Epithelial cell of proximal tubule (primary cell): ENCODE measurements around the gene CDKN1A. TPM values are rescaled to one million over a fixed set of nuclear protein-coding genes. Genes with fewer than 3 reads are reported as not detected.

Source experiments
- DNase-seq: peaks from one replicate; pipeline ENCODE4 v3.0.0-alpha.2; 2011; ENCODE audit warnings: low read depth
- H3K4me3 ChIP-seq: 2 replicates; pipeline ENCODE4 v1.5.1; 2011; ENCODE audit warnings: low read depth, mild to moderate bottlenecking, low read length
- CTCF ChIP-seq: conservative IDR thresholded peaks from 2 replicates; pipeline ENCODE4 v1.5.1; 2012; ENCODE audit warnings: low read depth, mild to moderate bottlenecking, low read length
- total RNA-seq: library from RNA; depleted of rRNA; stranded (reverse); fragments of >200 nt; gene quantifications from 2 replicates; pipeline ENCODE4 v1.2.3, GENCODE V29; 2015

The CDKN1A gene
- total RNA-seq, 1 donor from 2014 or later = 427 TPM

GRCh38 chr6:36734486-36735060 lies 56.1 kb downstream of the CDKN1A start:
- no peak overlapping the region for H3K4me3 ChIP-seq
- DNase-seq = no peak
- no peak for TF ChIP-seq CTCF

DNA sequence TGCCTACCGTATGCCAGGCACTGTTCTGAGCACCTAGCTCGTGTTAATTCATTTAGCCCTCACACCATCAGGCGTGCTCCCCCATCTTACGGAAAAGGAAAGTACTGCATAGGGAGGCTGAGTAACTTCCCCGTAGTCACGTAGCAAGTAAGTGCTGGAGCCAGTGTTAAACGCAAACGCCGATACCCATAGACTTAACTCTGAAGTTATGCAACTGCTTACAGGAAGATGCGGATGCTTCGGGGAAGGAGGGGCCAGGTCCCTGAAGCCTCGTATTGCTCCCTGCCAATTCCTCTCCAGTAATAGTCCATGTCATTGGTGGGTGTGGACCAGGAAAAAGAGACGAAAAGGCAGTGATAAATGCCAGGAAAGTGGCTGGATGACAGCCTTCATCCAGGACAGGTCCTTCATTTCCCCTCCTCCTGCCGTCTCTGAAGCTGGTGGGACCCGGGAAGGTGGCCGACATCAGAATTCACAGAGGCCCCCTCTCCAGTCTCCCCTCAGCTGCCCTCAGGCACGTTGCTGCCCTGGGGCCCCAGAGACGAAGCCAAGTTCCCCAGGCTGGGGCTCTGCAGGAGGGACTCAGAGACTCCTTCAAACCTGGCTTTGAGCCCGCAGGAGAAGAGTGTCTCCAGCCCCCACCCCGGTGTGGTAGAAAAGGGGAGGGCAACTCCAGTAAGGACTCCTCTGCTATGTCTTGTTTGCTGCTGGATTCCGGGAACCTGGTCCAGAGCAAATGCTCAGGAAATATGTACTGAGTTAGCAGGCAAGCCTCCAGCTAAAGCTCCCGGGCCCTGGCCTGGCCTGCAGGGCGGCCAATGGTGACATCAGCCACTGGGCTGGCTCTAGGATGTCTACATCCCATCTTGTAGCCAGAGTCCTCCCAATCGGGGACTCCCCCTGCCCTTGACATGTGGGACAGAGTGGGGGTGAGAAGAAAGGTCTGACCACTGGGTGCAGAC lies 56.9 kb downstream of the CDKN1A start:
- no peak for TF ChIP-seq CTCF
- H3K4me3 ChIP-seq = no peak overlapping the region
- DNase-seq = no peak

Other genes with a start within 250 kb of the CDKN1A start
- gene PXT1, start 235.9 kb upstream of the CDKN1A start, total RNA-seq = not detected in 2 replicates
- 48.8 and 54.0 TPM in 2 replicates for gene KCTD20, start 235.7 kb upstream of the CDKN1A start, total RNA-seq
- 18.3 and 21.5 TPM in 2 replicates for gene STK38, start 131.2 kb upstream of the CDKN1A start, total RNA-seq
- gene SRSF3, start 84.4 kb upstream of the CDKN1A start, total RNA-seq = 453 and 700 TPM in 2 replicates
- gene RAB44, start 19.1 kb downstream of the CDKN1A start, total RNA-seq = under 0.01 TPM in 1 of 2 replicates, not detected in the other
- gene CPNE5, start 160.7 kb downstream of the CDKN1A start, total RNA-seq = 0.58 TPM in 1 of 2 replicates, not detected in the other
- 26.6 and 76.6 TPM in 2 replicates for gene PPIL1, start 196.1 kb downstream of the CDKN1A start, total RNA-seq
- gene C6orf89, start 207.2 kb downstream of the CDKN1A start, total RNA-seq = 16.3 and 18.7 TPM in 2 replicates